GM21423 (cell line): Measurements from ENCODE around the gene ZNF462.

Experiments used
- ATAC-seq: cut with Tn5 transposase; IDR thresholded peaks from one replicate; pipeline ENCODE4 v1.9.1; 2021; ENCODE audit warnings: mild to moderate bottlenecking, moderate library complexity; ENCODE audit not compliant: unreplicated experiment

The ZNF462 gene

DNA sequence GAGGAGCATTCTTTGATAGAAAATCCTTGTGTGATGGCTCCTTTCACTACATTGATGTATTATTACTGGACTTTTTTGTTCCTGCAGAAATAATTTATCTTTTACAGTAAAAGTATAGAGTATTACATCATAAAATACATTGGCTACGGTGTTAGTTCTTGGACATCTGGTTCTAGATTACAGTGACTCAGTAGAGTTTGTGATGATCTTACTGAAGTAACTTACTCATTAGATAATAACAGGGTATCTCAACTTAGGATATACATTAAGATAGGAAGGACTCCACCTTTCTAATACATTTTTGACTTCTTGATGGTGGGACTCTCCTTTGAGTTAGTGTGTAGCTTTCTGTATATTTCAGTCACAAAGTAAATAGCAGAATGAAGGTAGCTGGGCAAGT is 59.1 kb downstream of the ZNF462 start:
- no peak for ATAC-seq

DNA sequence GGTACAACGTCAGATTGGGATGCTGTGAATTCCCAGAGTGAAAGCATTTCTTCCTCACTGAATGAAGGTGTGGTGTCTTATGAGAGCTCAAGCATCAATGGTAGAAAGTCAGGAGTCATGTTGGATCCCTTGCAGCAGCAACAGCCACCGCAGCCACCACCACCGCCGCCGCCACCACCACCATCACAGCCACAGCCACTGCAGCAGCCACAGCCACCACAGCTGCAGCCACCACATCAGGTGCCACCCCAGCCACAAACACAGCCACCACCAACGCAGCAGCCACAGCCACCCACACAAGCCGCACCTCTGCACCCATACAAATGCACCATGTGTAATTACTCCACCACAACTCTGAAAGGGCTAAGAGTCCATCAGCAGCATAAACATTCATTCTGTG is 62.4 kb downstream of the ZNF462 start:
- no peak for ATAC-seq

DNA sequence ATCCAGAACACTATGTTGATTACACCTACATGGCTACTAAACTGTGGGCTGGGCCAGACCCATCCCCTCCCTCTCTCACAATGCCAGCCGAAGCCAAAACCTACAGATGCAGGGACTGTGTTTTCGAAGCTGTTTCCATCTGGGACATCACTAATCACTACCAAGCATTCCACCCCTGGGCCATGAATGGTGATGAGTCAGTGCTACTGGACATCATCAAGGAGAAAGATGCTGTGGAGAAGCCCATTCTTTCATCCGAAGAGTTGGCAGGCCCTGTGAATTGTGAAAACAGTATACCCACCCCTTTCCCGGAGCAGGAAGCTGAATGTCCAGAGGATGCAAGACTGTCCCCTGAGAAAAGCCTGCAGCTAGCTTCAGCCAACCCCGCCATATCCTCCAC is 65.0 kb downstream of the ZNF462 start:
- no peak for ATAC-seq

GRCh38 chr9:106928350-106928749 is 65.4 kb downstream of the ZNF462 start:
- no peak for ATAC-seq

DNA sequence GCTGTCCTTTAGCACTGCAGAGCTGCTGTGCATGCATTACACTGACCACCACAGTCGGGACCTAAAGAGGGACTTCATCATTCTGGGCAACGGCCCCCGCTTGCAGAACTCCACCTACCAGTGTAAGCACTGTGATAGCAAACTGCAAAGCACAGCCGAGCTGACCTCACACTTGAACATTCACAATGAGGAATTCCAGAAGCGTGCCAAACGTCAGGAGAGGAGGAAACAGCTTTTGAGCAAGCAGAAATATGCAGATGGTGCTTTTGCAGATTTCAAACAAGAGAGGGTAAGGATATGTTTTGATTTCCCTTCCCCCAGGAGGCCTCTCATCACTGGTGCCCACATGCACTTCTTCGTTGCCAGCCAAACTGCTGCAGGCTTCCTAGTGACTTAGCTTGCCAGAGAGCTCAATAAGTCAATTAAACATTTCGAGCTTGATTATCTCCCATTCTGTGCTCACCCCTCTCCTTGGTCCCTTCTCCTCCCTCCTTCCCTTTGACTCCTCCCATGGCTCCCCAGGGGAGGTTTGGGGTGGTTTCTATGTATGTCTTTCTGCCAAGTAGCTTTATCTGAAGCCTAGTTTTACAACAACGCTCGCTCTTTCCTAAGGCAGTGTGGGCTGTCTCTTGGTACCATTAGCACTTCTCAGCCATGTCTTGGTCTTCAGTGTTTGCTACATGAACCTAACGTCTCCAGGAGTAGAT is 66.7 kb downstream of the ZNF462 start:
- no peak for ATAC-seq

DNA sequence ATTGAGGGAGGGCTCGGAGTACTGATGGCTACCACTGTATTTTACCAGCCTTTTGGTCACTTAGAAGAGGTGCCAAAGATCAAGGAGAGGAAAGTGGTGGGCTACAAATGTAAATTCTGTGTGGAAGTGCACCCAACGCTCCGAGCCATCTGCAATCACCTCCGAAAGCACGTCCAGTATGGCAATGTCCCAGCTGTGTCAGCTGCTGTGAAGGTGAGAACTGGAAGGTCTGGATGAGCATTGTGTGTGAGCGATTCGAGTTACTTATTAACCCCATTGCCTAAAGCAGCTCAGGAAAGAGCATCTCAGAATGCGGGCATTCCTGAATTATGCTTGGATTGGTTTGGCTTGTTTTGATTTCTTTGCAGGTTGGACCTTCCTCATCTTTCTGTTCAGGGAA is 67.5 kb downstream of the ZNF462 start:
- ATAC-seq, result no peak

GRCh38 chr9:106931466-106931865 is 68.5 kb downstream of the ZNF462 start:
- ATAC-seq, result no peak

DNA sequence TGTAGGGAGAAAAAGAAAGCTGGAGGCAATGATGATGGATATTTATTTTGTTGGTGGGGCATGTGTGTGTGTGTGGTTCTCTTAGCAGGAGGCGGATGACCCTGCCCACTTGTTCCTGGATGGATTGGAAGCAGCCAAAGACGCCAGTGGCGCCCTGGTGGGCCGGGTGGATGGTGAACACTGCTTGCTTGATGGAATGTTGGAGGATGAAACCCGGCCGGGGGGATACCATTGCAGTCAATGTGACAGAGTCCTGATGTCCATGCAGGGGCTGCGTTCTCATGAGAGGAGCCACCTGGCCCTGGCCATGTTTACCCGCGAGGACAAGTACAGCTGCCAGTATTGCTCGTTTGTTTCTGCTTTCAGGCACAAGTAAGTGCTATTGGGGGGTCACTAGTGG is 69.2 kb downstream of the ZNF462 start:
- no peak for ATAC-seq

DNA sequence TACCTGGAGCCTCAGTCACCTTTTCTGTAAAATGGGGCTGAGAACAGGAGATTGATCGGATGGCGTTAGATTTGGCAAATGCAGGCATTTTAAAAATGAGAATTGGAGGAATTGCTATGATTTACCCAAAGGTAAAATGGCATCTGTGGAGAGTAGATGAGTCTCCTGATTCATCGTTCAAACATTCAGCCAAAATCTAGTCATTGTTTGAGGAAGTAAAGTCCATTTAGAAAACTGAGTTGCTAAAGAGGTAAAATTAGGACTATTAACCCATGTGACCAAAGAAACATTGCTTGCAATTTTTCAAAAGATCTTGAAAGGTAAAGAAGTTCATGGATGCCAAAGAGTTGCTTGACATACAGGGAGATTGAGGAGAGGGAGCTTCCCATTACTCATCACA is 69.7 kb downstream of the ZNF462 start:
- no peak for ATAC-seq

DNA sequence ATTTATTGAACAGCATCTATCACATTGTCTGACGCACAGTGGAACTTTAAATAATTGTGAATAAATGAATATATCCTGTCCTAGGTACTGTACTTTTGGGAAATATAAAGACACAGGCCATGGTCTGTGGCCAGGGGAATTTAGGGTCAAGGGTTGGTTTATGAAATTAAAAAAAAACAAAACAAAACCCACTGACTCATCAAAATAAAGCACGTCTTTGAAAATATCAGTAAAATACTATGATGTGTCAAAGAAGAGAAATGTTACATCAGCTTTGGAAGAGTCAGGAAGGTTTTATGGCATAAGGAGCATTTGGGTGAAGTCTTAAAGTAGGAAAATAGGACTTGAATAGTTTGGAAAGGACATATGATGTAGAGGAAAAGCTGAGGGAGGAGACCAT is 70.5 kb downstream of the ZNF462 start:
- ATAC-seq, result no peak

- no peak for ATAC-seq
Measured at GRCh38 chr9:106934442-106935238, 71.7 kb downstream of the ZNF462 start.

DNA sequence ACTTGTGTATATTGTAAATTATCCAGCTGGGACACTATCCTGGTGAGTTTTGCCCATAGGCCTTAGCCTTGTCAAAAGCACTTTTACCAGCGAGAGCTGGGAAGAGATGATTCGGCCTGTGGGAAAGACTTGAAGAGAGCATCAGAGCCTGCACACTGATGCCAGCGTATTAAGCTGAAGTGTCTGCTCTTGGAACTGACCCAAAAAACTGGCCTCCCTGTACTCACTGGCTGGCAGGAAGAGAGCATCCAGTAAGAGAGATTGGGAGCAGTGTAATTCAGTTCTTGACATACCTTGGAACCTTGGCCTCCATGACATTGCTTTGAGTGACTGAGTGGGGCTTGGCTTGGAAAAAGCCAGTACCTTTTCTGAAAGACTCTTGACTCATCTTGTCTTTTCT is 73.7 kb downstream of the ZNF462 start:
- ATAC-seq, result no peak

GRCh38 chr9:106941916-106942315 is 79.0 kb downstream of the ZNF462 start:
- no peak for ATAC-seq

DNA sequence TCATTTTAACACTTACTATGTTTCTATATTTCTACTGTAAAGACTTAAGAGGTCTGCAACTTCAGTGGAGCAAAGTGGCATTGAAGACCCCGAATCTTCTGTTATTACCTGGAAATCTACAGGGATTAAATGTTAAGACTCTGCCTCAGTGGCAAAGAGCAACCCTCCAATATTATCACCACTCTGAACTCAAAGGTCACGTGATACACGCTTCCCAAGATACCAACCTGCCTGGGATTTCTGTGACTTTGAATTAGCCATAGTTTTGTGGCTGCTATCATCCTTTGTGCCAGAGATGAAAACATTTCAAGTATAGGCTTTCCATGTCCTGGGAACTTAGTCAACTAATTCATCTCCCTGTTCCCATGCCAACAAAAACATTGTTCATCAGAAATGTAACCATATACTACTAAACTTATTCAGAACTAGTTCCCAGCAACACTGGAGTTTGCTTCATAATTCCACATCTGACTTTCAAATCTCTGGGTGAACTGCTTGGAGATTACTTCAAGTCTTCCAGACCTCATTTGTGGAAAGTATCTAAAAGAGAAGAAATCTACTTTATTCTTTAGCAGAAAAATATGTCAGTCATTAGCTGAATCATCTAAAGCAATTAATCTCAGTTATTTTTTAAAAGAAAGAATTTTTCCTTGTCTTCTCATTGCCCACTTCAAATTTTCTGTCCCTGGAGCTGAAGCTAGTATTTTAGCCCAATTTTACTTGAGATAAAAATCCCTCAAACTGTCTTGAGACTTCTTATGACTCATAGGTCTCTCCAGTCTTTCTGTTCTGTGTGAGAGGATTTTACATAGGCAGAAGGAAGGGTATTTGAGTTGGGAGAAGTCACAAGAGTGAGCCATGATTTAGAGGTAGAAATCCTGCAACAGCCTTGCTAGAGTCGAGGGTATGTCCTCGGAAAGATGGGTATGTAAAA is 83.0 kb downstream of the ZNF462 start:
- ATAC-seq, result no peak

GRCh38 chr9:106947106-106947900 is 84.3 kb downstream of the ZNF462 start:
- ATAC-seq, result no peak

DNA sequence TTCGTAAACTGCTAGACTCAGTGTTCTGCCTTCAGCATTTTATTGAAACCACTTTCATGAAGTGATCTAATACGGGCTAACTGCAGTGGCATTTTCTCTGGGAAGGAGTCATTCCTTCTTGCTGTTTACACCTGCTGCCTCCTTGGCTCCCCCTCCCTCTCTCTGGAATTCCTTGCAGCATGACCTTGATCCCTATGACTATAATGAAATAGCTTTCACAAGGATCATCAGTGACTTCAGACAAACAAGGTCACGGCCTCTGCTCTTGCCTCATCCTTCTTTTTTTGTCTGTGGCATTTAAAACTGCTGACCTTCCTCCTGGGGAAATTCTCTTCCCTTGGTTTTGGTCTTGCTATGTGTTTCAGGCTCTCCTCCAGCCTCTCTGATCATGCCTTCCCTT is 90.2 kb downstream of the ZNF462 start:
- ATAC-seq, result no peak

GRCh38 chr9:106954558-106954957 is 91.6 kb downstream of the ZNF462 start:
- ATAC-seq, result no peak

DNA sequence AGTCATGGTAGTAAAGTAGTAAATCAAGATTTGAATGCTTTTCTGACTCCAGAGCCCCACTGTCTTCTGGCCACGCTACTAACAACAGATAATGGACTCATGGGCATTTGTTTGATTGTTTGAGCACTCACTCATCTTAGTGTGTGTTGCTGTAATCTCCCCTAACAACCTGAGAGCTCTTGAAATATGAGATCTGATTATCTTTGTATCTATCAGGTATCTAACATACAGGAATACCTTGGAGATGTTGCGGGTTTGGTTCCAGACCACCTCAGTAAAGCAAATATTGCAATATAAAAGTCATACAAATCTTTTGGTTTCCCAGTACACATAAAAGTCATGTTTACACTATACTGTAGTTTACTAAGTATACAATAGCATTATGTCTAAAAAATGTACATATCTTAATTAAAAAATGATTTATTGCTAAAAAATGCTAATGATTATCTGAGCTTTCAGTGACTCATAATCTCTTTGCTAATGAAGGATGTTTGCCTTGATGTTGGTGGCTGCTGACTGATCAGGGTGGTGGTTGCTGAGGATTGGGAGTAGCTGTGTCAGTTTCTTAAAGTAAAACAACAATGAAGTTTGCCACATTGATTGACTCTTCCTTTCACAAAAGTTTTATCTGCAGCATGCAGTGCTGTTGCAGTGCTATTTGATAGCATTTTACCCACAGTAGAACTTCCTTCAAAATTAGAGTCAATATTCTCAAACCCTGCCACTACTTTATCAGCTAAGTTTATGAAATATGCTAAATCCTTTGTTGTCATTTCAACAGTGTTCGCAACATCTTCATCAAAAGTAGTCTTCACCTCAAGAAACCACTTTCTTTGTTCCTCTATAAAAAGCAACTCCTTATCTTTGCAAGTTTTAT is 92.2 kb downstream of the ZNF462 start:
- ATAC-seq, result no peak

- no peak for ATAC-seq
Measured at GRCh38 chr9:106956971-106957370, 94.0 kb downstream of the ZNF462 start.
